PFSK-1 (cell line): ENCODE data around the gene FOXJ3.

Experiments used
- POLR2AphosphoS5 ChIP-seq: IDR thresholded peaks from 2 replicates; pipeline ENCODE4 v1.6.1; 2012; ENCODE audit warnings: low read depth, mild to moderate bottlenecking, control low read depth, low read length, moderate library complexity
- SIN3A ChIP-seq: IDR thresholded peaks from 2 replicates; pipeline ENCODE4 v1.6.1; 2012; ENCODE audit warnings: mild to moderate bottlenecking, low read length, moderate library complexity, borderline replicate concordance; ENCODE audit not compliant: insufficient read depth

- no peak for TF ChIP-seq SIN3A
- no peak for TF ChIP-seq POLR2AphosphoS5
Observed at GRCh38 chr1:42313970-42314369, 21.1 kb downstream of the FOXJ3 start.
